Kidney epithelial cell (primary cell): ENCODE data around the gene SPAAR. TPM values are rescaled to one million over a fixed set of nuclear protein-coding genes. Genes with fewer than 3 reads are reported as not detected.

Experiments used
- DNase-seq: peaks from one replicate; pipeline ENCODE4 v3.0.0-alpha.2; 2010; ENCODE audit warnings: low read depth
- H3K27me3 ChIP-seq: 2 replicates; pipeline ENCODE4 v1.6.0; 2011; ENCODE audit warnings: low read length; ENCODE audit not compliant: control insufficient read depth, insufficient read depth
- H3K36me3 ChIP-seq: 2 replicates; pipeline ENCODE4 v1.5.1; 2011; ENCODE audit warnings: low read length; ENCODE audit not compliant: control insufficient read depth, insufficient read depth
- H3K4me3 ChIP-seq: 2 replicates; pipeline ENCODE4 v1.5.1; 2011; ENCODE audit warnings: low read depth, mild to moderate bottlenecking, control low read depth, low read length
- total RNA-seq: library from RNA; depleted of rRNA; stranded (reverse); fragments of >200 nt; gene quantifications from 2 replicates; pipeline ENCODE4 v1.2.3, GENCODE V29; 2015
- TF ChIP-seq, protein P1 (sequence below): IDR thresholded peaks from 2 replicates; pipeline ENCODE4 v1.5.1; 2011; ENCODE audit warnings: mild to moderate bottlenecking, moderate library complexity, low read length, control low read depth, inconsistent platforms; ENCODE audit not compliant: insufficient read depth, poor library complexity, severe bottlenecking

Gene SPAAR, protein sequence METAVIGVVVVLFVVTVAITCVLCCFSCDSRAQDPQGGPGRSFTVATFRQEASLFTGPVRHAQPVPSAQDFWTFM
- not detected in 2 replicates for total RNA-seq

DNA sequence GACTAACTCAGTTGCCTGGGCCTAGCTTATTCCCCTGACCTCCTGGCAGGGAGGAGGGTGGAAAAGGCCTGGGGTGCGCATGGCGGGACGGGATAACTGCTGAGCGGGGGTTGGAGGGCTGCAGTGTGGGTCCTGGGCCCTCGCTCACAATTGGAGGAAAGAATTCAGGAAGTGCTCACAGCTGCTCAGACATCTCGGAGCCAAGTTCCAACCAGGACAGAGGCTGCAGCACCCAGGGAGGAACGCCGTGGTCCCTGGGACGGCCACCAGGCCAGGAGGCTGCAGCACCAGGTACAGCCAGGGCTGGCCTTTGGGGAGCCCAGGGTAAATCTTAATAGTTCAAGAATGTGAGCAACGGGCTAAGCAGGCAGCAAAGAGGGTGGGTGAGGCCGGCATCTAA is at the start of gene SPAAR:
TSS of gene SPAAR (plus strand) at position 217 of the 400 bp plus-strand sequence. CDS start 974 bp downstream, outside the sequence.
- TF ChIP-seq, protein P1, sequence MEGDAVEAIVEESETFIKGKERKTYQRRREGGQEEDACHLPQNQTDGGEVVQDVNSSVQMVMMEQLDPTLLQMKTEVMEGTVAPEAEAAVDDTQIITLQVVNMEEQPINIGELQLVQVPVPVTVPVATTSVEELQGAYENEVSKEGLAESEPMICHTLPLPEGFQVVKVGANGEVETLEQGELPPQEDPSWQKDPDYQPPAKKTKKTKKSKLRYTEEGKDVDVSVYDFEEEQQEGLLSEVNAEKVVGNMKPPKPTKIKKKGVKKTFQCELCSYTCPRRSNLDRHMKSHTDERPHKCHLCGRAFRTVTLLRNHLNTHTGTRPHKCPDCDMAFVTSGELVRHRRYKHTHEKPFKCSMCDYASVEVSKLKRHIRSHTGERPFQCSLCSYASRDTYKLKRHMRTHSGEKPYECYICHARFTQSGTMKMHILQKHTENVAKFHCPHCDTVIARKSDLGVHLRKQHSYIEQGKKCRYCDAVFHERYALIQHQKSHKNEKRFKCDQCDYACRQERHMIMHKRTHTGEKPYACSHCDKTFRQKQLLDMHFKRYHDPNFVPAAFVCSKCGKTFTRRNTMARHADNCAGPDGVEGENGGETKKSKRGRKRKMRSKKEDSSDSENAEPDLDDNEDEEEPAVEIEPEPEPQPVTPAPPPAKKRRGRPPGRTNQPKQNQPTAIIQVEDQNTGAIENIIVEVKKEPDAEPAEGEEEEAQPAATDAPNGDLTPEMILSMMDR, result no peak
- H3K4me3 ChIP-seq, result no peak within 1 kb of the TSS

DNA sequence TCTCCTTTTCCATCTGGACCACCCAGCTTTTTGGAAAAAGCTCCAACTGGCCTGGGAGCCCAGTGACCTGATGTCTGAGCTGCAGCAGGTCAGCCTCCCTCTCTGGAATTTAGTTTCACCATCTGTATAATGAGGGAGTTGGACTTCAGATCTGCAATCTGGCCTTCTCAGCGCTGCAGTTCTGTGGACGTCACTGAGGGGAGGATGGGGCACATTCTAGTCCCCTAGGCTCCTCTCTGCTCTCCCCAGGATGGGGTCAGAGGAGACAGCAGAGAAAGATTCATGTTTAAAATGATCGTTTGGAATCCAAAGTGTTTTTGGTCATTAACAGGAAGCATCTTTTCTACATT is 49.3 kb upstream of the SPAAR start:
- no peaks in the 10 kb centered on the region for H3K36me3 ChIP-seq
- H3K4me3 ChIP-seq, result no peak overlapping the region
- H3K27me3 ChIP-seq, result peaks cover 31% of the 10 kb centered on the region
- DNase-seq, result no peak
- TF ChIP-seq, protein P1, result no peak

More for the DNA sequence above, at the start of gene SPAAR:
- no peaks in the 10 kb centered on the region for H3K36me3 ChIP-seq
- no peaks in the 10 kb centered on the region for H3K27me3 ChIP-seq
- DNase-seq, result no peak

DNA sequence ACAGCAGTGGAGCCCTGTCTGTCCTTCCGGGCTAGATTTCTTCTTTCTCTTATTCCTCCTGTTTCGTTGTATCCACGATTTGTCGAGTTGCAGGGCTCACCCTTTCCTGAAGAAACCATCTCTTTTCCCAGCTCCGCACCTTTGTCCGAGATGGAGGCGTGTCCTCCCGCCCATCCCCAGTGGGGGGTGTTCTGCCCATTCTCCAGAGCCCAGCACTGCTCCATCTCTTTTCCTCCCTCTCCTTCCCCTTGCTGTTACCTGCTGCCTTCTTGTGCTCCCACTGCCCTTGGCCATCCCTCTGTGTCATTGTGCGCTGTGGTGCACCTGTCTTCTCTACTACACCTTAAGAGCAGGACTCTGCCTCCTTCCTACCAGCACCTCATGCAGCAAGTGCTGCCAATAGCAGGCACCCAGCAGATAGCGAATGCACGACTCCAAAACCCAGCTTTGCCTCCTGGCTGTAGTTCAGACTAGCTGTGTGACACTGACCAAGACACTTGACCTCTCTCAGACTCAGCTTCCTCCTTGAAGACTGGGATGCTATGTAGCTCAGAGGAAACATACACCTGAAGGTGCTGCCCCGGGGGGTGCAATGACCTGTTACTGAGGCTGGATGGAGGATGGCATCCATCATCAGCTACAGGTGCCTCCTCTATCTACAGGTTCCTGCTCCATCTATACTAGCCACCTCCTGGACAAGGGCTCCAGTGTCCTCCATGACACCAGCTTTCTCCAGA is 48.0 kb upstream of the SPAAR start:
- H3K36me3 ChIP-seq, result no peaks in the 10 kb centered on the region
- no peak overlapping the region for H3K4me3 ChIP-seq
- TF ChIP-seq, protein P1, result no peak
- DNase-seq, result no peak
- H3K27me3 ChIP-seq, result peaks cover 27% of the 10 kb centered on the region

DNA sequence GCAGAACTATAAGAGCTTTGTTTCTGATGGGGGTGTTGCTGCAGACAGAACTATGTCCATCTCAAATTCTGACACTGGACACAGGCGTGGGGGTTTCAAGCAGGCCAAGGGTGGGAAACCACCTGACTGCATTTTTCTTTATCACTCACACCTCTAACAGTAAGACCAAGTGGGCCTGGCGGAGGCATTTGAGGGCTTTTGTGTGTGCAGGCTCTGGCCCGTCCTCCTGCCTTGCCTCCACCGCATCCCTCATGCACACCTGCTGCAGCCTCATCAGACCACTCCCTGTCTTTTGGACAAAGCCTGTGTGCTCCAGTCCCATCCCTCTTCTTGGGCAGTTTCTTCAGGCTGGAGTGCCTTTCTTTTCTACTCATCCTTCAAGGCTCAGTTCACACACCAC is 47.0 kb upstream of the SPAAR start:
- H3K4me3 ChIP-seq, result no peak overlapping the region
- peaks cover 27% of the 10 kb centered on the region for H3K27me3 ChIP-seq
- TF ChIP-seq, protein P1, result no peak

DNA sequence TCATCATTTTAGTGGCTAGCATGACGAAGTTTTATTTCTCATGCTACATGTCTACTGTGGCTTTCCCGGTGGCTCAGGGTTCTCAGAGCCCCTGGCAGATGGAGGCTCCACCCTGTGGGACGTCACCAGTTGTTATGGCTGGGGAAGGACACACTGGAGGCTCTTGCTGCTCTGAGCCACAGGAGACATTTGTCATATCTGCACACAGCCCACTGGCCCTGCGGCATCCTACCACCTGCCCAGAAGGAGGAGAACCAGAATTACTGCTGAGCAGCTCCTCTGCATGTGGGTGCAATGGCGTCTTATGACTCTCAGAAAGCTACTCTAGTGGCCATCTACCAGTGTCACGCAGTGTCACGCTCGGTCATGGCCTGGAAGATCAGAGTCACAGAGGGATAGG is 45.7 kb upstream of the SPAAR start:
- Histone ChIP-seq H3K4me3 (no peak overlapping the region), H3K36me3 (no peaks in the 10 kb centered on the region), H3K27me3 (peaks cover 27% of the 10 kb centered on the region)
- DNase-seq, result no peak
- TF ChIP-seq, protein P1, result no peak

More for the DNA sequence above, 47.0 kb upstream of the SPAAR start:
- DNase-seq, result no peak
- no peaks in the 10 kb centered on the region for H3K36me3 ChIP-seq

DNA sequence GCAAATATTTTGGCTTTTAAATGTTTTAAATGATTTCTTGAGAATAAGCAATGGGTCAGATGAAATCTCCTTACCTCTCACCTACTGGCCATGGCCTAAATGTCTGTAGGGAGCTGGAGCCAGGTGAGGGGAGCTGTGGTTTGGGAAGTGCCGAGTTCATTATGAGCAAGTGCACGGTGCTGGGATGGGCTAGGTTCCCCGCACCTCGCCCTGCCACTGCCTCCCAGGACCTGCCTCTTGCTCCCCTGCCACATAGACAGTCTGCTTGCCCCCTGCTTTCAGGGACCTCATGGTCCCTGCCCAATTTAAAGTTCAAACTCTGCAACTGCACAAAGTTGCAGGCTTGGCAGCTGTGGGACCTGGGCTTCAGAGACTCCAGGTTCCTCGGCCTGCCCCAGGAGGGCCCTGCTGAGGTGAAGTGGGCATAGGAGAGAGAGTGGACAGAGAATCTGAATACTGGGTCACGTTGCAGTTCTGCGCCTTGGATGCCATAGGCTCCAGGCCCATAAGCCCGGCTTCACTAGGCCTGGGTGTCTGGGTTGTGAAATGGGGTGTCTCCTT is 44.5 kb upstream of the SPAAR start:
- Histone ChIP-seq H3K27me3 (peaks cover 20% of the 10 kb centered on the region), H3K4me3 (no peak overlapping the region), H3K36me3 (no peaks in the 10 kb centered on the region)
- no peak for DNase-seq
- TF ChIP-seq, protein P1, result no peak
